Activated naive CD8-positive, alpha-beta T cell (primary cell): ENCODE results near the gene ITPKC.

ENCODE experiments used
- H3K27ac Mint-ChIP-seq: one replicate; pipeline ENCODE4 v1.8.0; 2021; ENCODE audit warnings: mixed read lengths
- H3K27me3 Mint-ChIP-seq: one replicate; pipeline ENCODE4 v1.8.0; 2021; ENCODE audit warnings: mixed read lengths
- H3K36me3 Mint-ChIP-seq: one replicate; pipeline ENCODE4 v1.8.0; 2021; ENCODE audit warnings: mixed read lengths
- H3K4me1 Mint-ChIP-seq: one replicate; pipeline ENCODE4 v1.8.0; 2021; ENCODE audit warnings: low read depth, mixed read lengths
- H3K4me3 Mint-ChIP-seq: one replicate; pipeline ENCODE4 v1.8.0; 2021; ENCODE audit warnings: mild to moderate bottlenecking, mixed read lengths
- H3K9me3 Mint-ChIP-seq: one replicate; pipeline ENCODE4 v1.8.0; 2021; ENCODE audit warnings: low read depth, mixed read lengths

The ITPKC gene

GRCh38 chr19:40737102-40737644 is 20.3 kb downstream of the ITPKC start:
- H3K36me3 Mint-ChIP-seq: peaks cover 14% of the 10 kb centered on the region
- no peaks in the 10 kb centered on the region for H3K4me1 Mint-ChIP-seq

GRCh38 chr19:40739030-40739839 is 22.3 kb downstream of the ITPKC start:
- Mint-ChIP-seq H3K9me3 (no peaks in the 10 kb centered on the region), H3K27me3 (no peaks in the 10 kb centered on the region), H3K4me3 (no peak overlapping the region), H3K27ac (no peak overlapping the region), H3K4me1 (no peaks in the 10 kb centered on the region), H3K36me3 (peaks cover 4% of the 10 kb centered on the region)

More at GRCh38 chr19:40737102-40737644, 20.3 kb downstream of the ITPKC start:
- no peaks in the 10 kb centered on the region for H3K9me3 Mint-ChIP-seq
- H3K4me3 Mint-ChIP-seq: no peak overlapping the region
- no peaks in the 10 kb centered on the region for H3K27me3 Mint-ChIP-seq
- no peak overlapping the region for H3K27ac Mint-ChIP-seq

GRCh38 chr19:40739871-40740703 is 23.2 kb downstream of the ITPKC start:
- Mint-ChIP-seq H3K27me3 (no peaks in the 10 kb centered on the region), H3K9me3 (no peaks in the 10 kb centered on the region), H3K27ac (no peak overlapping the region), H3K4me1 (no peaks in the 10 kb centered on the region), H3K36me3 (peaks cover 2% of the 10 kb centered on the region), H3K4me3 (no peak overlapping the region)

GRCh38 chr19:40740747-40741146 is 23.8 kb downstream of the ITPKC start:
- Mint-ChIP-seq H3K9me3 (no peaks in the 10 kb centered on the region), H3K4me1 (no peaks in the 10 kb centered on the region), H3K27me3 (no peaks in the 10 kb centered on the region), H3K36me3 (peaks cover 2% of the 10 kb centered on the region), H3K4me3 (no peak overlapping the region), H3K27ac (no peak overlapping the region)

GRCh38 chr19:40741527-40742390 is 24.8 kb downstream of the ITPKC start:
- H3K4me1 Mint-ChIP-seq: no peaks in the 10 kb centered on the region
- H3K4me3 Mint-ChIP-seq: no peak overlapping the region
- H3K36me3 Mint-ChIP-seq: peaks cover 2% of the 10 kb centered on the region
- H3K27ac Mint-ChIP-seq: no peak overlapping the region
- H3K27me3 Mint-ChIP-seq: no peaks in the 10 kb centered on the region
- no peaks in the 10 kb centered on the region for H3K9me3 Mint-ChIP-seq

- Mint-ChIP-seq H3K27me3 (no peaks in the 10 kb centered on the region), H3K9me3 (no peaks in the 10 kb centered on the region), H3K36me3 (peaks cover 2% of the 10 kb centered on the region), H3K4me3 (no peak overlapping the region), H3K27ac (no peak overlapping the region), H3K4me1 (no peaks in the 10 kb centered on the region)
These were observed 25.6 kb downstream of the ITPKC start for GRCh38 chr19:40742477-40742876.

GRCh38 chr19:40742886-40743285 is 26.0 kb downstream of the ITPKC start:
- no peaks in the 10 kb centered on the region for H3K27me3 Mint-ChIP-seq
- H3K4me1 Mint-ChIP-seq: no peaks in the 10 kb centered on the region
- H3K4me3 Mint-ChIP-seq: no peak overlapping the region
- no peaks in the 10 kb centered on the region for H3K36me3 Mint-ChIP-seq
- no peak overlapping the region for H3K27ac Mint-ChIP-seq
- H3K9me3 Mint-ChIP-seq: no peaks in the 10 kb centered on the region

- Mint-ChIP-seq H3K27me3 (no peaks in the 10 kb centered on the region), H3K4me1 (peaks cover 2% of the 10 kb centered on the region), H3K27ac (no peak overlapping the region), H3K36me3 (no peaks in the 10 kb centered on the region), H3K9me3 (no peaks in the 10 kb centered on the region), H3K4me3 (no peak overlapping the region)
These were observed 27.0 kb downstream of the ITPKC start for GRCh38 chr19:40743926-40744325.

GRCh38 chr19:40744554-40745401 is 27.9 kb downstream of the ITPKC start:
- peaks cover 6% of the 10 kb centered on the region for H3K4me1 Mint-ChIP-seq
- no peaks in the 10 kb centered on the region for H3K27me3 Mint-ChIP-seq
- H3K27ac Mint-ChIP-seq: no peak overlapping the region
- no peaks in the 10 kb centered on the region for H3K36me3 Mint-ChIP-seq
- H3K4me3 Mint-ChIP-seq: no peak overlapping the region
- no peaks in the 10 kb centered on the region for H3K9me3 Mint-ChIP-seq

GRCh38 chr19:40745402-40745780 is 28.5 kb downstream of the ITPKC start:
- H3K36me3 Mint-ChIP-seq: no peaks in the 10 kb centered on the region
- peaks cover 12% of the 10 kb centered on the region for H3K4me1 Mint-ChIP-seq
- H3K4me3 Mint-ChIP-seq: no peak overlapping the region
- H3K27ac Mint-ChIP-seq: no peak overlapping the region
- H3K9me3 Mint-ChIP-seq: no peaks in the 10 kb centered on the region
- H3K27me3 Mint-ChIP-seq: no peaks in the 10 kb centered on the region

- H3K27ac Mint-ChIP-seq: no peak overlapping the region
These were observed 30.6 kb downstream of the ITPKC start for GRCh38 chr19:40747536-40747935.

GRCh38 chr19:40750058-40750873 is 33.4 kb downstream of the ITPKC start, which contains the start of gene ACTMAP:
Gene ACTMAP (minus strand): TSS chr19:40750477. CDS start chr19:40749803, 674 bp downstream.
- H3K4me1 Mint-ChIP-seq: peaks cover 35% of the 10 kb centered on the region
- no peaks in the 10 kb centered on the region for H3K9me3 Mint-ChIP-seq
- H3K27me3 Mint-ChIP-seq: no peaks in the 10 kb centered on the region
- H3K36me3 Mint-ChIP-seq: peaks cover 15% of the 10 kb centered on the region
- H3K4me3 Mint-ChIP-seq: peak within 1 kb of the TSS; percentile 99
- H3K27ac Mint-ChIP-seq: peak within 1 kb of the TSS; percentile 98

More at GRCh38 chr19:40747536-40747935, 30.6 kb downstream of the ITPKC start:
- Mint-ChIP-seq H3K4me1 (peaks cover 19% of the 10 kb centered on the region), H3K9me3 (no peaks in the 10 kb centered on the region), H3K27me3 (no peaks in the 10 kb centered on the region), H3K36me3 (peaks cover 8% of the 10 kb centered on the region), H3K4me3 (no peak overlapping the region)
